Testis (tissue), 2 donors: ENCODE results near the gene ADM2.

ENCODE experiments used
- POLR2A ChIP-seq: fragments of 450-650 bp; IDR thresholded peaks from one replicate; pipeline ENCODE4 v1.6.1; 2017; ENCODE audit warnings: antibody characterized with exemption, mild to moderate bottlenecking, moderate library complexity
- TF ChIP-seq, protein P1 (sequence below), 3 experiments: fragments of 450-650 bp in 2 of 3; fragments of 200-600 bp in 1 of 3; sonication (generic) in 1 of 3; IDR thresholded peaks; one replicate each; pipeline ENCODE4 v1.5.1; 2016 to 2019; ENCODE audit warnings: antibody characterized with exemption in 3 of 3, mild to moderate bottlenecking in 2 of 3, moderate library complexity in 1 of 3

GRCh38 chr22:50459016-50459415, 22.3 kb upstream of the ADM2 start:
- TF ChIP-seq, protein P1, sequence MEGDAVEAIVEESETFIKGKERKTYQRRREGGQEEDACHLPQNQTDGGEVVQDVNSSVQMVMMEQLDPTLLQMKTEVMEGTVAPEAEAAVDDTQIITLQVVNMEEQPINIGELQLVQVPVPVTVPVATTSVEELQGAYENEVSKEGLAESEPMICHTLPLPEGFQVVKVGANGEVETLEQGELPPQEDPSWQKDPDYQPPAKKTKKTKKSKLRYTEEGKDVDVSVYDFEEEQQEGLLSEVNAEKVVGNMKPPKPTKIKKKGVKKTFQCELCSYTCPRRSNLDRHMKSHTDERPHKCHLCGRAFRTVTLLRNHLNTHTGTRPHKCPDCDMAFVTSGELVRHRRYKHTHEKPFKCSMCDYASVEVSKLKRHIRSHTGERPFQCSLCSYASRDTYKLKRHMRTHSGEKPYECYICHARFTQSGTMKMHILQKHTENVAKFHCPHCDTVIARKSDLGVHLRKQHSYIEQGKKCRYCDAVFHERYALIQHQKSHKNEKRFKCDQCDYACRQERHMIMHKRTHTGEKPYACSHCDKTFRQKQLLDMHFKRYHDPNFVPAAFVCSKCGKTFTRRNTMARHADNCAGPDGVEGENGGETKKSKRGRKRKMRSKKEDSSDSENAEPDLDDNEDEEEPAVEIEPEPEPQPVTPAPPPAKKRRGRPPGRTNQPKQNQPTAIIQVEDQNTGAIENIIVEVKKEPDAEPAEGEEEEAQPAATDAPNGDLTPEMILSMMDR (IDR thresholded peaks at IDR 0.05) = no peak
- TF ChIP-seq POLR2A = no peak
